Activated CD8-positive, alpha-beta T cell treated with anti-CD3 and anti-CD28 coated beads for 36 hours (primary cell): Measurements from ENCODE around the gene NIN. TPM values are rescaled to one million over a fixed set of nuclear protein-coding genes. Genes with fewer than 3 reads are reported as not detected.
A peak's percentile ranks its signal among the peaks of the same experiment; 100 is the strongest.
"Not testable (repeated sequence)": the region's sequence is repeated elsewhere in the genome, so short reads cannot be mapped to it uniquely, and the experiment has no call there.

ENCODE experiments used
- ATAC-seq: fragments of 200-7000 bp; cut with Tn5 transposase; one replicate; pipeline ENCODE4 v1.10.0; 2021; ENCODE audit warnings: mild to moderate bottlenecking, moderate library complexity
- CTCF ChIA-PET: fragments of 350-600 bp; sonication (Branson Sonifier 250); formaldehyde crosslinking; loops from one replicate; lab custom pipeline; 2021; ENCODE audit warnings: antibody characterized with exemption; lab: Charles Lee
- POLR2A ChIA-PET: fragments of 350-600 bp; sonication (Branson Sonifier 250); formaldehyde crosslinking; loops from one replicate; lab custom pipeline; 2021; ENCODE audit warnings: antibody characterized with exemption; lab: Charles Lee
- DNase-seq: peaks from one replicate; pipeline ENCODE4 v3.0.0-alpha.2; 2020
- H3K27ac Mint-ChIP-seq: one replicate; pipeline ENCODE4 v1.8.0; 2021; ENCODE audit warnings: mild to moderate bottlenecking, mixed read lengths
- H3K27me3 Mint-ChIP-seq: one replicate; pipeline ENCODE4 v1.8.0; 2021; ENCODE audit warnings: mixed read lengths
- H3K36me3 Mint-ChIP-seq: one replicate; pipeline ENCODE4 v1.8.0; 2021; ENCODE audit warnings: low read depth, mixed read lengths
- H3K4me1 Mint-ChIP-seq: one replicate; pipeline ENCODE4 v1.8.0; 2021; ENCODE audit warnings: low read depth, mixed read lengths
- H3K4me3 Mint-ChIP-seq: one replicate; pipeline ENCODE4 v1.8.0; 2021; ENCODE audit warnings: mild to moderate bottlenecking, moderate library complexity, mixed read lengths
- H3K9me3 Mint-ChIP-seq: one replicate; pipeline ENCODE4 v1.8.0; 2021; ENCODE audit warnings: mixed read lengths
- intact Hi-C: fragments of 100-400 bp; cut with micrococcal nuclease; formaldehyde crosslinking; loops from one replicate; pipeline ENCODE4 v1.10.0; 2022
- total RNA-seq, 2 experiments: library from RNA; stranded (reverse); gene quantifications; one replicate each; pipeline ENCODE4 v1.2.3, GENCODE V29; 2021
- TF ChIP-seq, protein P1 (sequence below): fragments of 200-600 bp; IDR thresholded peaks from one replicate; pipeline ENCODE4 v1.8.0; 2022; ENCODE audit warnings: antibody characterized with exemption, mild to moderate bottlenecking

NIN gene
- total RNA-seq, 2 experiments from 2014 or later: 71.9 to 72.8 TPM

DNA sequence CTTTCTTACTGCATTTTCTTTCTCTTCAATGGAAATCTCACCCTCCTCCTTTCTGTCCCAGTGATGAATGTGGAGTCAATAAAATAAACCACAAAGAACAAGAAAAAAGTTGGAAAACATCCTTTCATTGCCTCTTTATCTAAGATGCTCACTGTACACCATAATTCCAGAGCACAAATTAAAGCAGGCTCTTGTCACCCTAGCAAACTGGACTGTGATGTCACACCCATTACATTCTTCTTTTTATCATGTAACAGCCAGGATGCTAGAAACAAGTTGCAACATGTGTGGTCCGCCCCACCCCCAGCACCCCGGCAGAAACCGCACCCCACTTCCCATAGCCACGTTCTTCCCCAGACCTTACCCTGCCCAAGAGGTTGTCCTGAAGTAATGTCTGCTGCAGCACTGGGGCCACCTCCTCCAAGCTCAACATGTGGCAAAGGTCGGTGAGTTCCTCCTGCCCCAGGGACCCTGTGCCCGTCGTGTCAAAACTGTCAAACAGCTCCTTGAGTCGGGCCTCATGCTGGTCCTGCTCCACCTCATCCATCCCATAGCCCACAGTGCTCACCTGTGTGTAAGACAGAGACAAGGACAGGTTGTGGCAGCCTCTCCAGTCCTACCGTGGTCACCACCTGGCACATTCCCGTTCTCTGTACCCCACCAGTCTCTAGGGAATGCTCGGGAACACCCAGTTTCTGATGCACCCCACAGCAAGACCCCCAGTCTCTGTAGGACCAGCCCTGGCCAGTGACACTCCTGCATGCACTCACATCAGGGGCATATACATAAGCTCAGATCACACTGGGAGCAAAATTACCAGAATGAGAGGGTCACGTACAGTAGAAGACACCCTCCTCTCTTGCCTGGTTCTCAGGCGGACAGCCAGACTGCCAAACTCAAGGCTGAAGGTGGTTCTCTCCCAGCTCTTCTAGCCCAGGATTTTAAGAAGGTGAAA, 9.2 kb downstream of the NIN start:
- Mint-ChIP-seq H3K36me3 (peaks cover 39% of the 10 kb centered on the region), H3K27ac (peak overlapping the region; percentile 90), H3K27me3 (no peaks in the 10 kb centered on the region), H3K4me3 (peak overlapping the region; percentile 71), H3K9me3 (peaks cover 4% of the 10 kb centered on the region), H3K4me1 (peaks cover 85% of the 10 kb centered on the region)
- ATAC-seq: peak; percentile 41
- ChIA-PET POLR2A (interaction anchor here (0.6 to 5.9 kb wide), 9 partner anchors 9 to 98 kb away, joined by 3 to 39 read pairs (median 5); partner anchors contain the start of gene NIN), CTCF (interaction anchor here (0.5 to 5.5 kb wide), 10 partner anchors 13 to 201 kb away, joined by 3 to 44 read pairs (median 4); no protein-coding TSS in a partner anchor)
- intact Hi-C loops: no loop called here
- peak; percentile 75 for DNase-seq
- TF ChIP-seq, protein P1, sequence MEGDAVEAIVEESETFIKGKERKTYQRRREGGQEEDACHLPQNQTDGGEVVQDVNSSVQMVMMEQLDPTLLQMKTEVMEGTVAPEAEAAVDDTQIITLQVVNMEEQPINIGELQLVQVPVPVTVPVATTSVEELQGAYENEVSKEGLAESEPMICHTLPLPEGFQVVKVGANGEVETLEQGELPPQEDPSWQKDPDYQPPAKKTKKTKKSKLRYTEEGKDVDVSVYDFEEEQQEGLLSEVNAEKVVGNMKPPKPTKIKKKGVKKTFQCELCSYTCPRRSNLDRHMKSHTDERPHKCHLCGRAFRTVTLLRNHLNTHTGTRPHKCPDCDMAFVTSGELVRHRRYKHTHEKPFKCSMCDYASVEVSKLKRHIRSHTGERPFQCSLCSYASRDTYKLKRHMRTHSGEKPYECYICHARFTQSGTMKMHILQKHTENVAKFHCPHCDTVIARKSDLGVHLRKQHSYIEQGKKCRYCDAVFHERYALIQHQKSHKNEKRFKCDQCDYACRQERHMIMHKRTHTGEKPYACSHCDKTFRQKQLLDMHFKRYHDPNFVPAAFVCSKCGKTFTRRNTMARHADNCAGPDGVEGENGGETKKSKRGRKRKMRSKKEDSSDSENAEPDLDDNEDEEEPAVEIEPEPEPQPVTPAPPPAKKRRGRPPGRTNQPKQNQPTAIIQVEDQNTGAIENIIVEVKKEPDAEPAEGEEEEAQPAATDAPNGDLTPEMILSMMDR: no peak

GRCh38 chr14:50820786-50821509, 10.0 kb downstream of the NIN start:
- ChIA-PET CTCF (interaction anchor here (0.7 to 5.5 kb wide), 5 partner anchors 12 to 58 kb away, joined by 4 to 44 read pairs (median 13); no protein-coding TSS in a partner anchor), POLR2A (interaction anchor here (0.7 to 5.9 kb wide), 9 partner anchors 10 to 356 kb away, joined by 3 to 39 read pairs (median 5); partner anchors contain the start of gene NIN)
- peak overlapping the region; percentile 71 for H3K4me3 Mint-ChIP-seq
- no peak for ATAC-seq
- no peak for DNase-seq
- H3K27ac Mint-ChIP-seq: peak overlapping the region; percentile 90
- peaks cover 44% of the 10 kb centered on the region for H3K36me3 Mint-ChIP-seq
- TF ChIP-seq, protein P1: no peak
- intact Hi-C loops: no loop called here
- H3K9me3 Mint-ChIP-seq: peaks cover 5% of the 10 kb centered on the region
- H3K27me3 Mint-ChIP-seq: no peaks in the 10 kb centered on the region
- peaks cover 85% of the 10 kb centered on the region for H3K4me1 Mint-ChIP-seq

DNA sequence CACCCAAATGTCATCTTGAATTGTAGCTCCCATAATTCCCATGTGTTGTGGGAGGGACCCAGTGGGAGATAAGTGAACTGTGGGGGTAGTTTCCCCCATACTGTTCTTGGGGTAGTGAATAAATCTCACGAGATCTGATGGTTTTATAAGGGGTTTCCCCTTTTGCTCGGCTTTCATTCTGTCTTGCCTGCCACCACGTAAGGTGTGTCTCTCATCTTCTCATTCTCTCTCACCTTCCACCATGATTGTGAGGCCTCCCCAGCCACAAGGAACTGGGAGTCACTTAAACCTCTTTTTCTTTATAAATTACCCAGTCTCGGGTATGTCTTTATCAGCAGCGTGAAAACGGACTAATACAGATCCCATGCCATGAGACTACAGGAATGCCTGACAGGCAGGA, 11.7 kb downstream of the NIN start:
- H3K4me3 Mint-ChIP-seq, intact Hi-C loops, H3K27me3 Mint-ChIP-seq: not testable (repeated sequence)
- Mint-ChIP-seq H3K4me1 (peaks cover 84% of the 10 kb centered on the region), H3K9me3 (peaks cover 15% of the 10 kb centered on the region), H3K27ac (peak overlapping the region; percentile 86), H3K36me3 (peaks cover 59% of the 10 kb centered on the region)
- ATAC-seq (peak; percentile 17), DNase-seq (peak; percentile 60)
- ChIA-PET POLR2A (interaction anchor here (1.1 to 5.9 kb wide), 3 partner anchors 12 to 32 kb away, joined by 3 to 39 read pairs (median 7); partner anchors contain the start of gene NIN), CTCF (interaction anchor here (1.3 to 1.4 kb wide), 2 partner anchors 8 to 41 kb away, joined by 4 read pairs; no protein-coding TSS in a partner anchor)

- Mint-ChIP-seq H3K36me3 (peaks cover 60% of the 10 kb centered on the region), H3K9me3 (peaks cover 18% of the 10 kb centered on the region), H3K27ac (peak overlapping the region; percentile 42), H3K4me1 (peaks cover 77% of the 10 kb centered on the region), H3K4me3 (no peak overlapping the region), H3K27me3 (no peaks in the 10 kb centered on the region)
- POLR2A ChIA-PET: interaction anchor here (1.6 kb wide), 1 partner anchor 13 kb away, joined by 6 read pairs; no protein-coding TSS in a partner anchor
- DNase-seq (no peak), ATAC-seq (no peak)
- TF ChIP-seq, protein P1: no peak
- intact Hi-C loops: no loop called here
- CTCF ChIA-PET: interaction anchor here (2.1 to 2.2 kb wide), 2 partner anchors 13 to 44 kb away, joined by 7 to 11 read pairs; no protein-coding TSS in a partner anchor
These were observed 14.4 kb downstream of the NIN start for GRCh38 chr14:50816395-50817047.

GRCh38 chr14:50815526-50815925, 15.4 kb downstream of the NIN start:
- DNase-seq, ATAC-seq, H3K4me3 Mint-ChIP-seq, H3K27me3 Mint-ChIP-seq, intact Hi-C loops: not testable (repeated sequence)
- Mint-ChIP-seq H3K27ac (peak overlapping the region; percentile 94), H3K9me3 (peaks cover 18% of the 10 kb centered on the region), H3K4me1 (peaks cover 68% of the 10 kb centered on the region), H3K36me3 (peaks cover 54% of the 10 kb centered on the region)
- POLR2A ChIA-PET: interaction anchor here (0.8 to 1.6 kb wide), 2 partner anchors 14 to 23 kb away, joined by 3 to 6 read pairs; no protein-coding TSS in a partner anchor
- CTCF ChIA-PET: interaction anchor here (2.1 to 2.2 kb wide), 2 partner anchors 14 to 45 kb away, joined by 7 to 11 read pairs; no protein-coding TSS in a partner anchor

DNA sequence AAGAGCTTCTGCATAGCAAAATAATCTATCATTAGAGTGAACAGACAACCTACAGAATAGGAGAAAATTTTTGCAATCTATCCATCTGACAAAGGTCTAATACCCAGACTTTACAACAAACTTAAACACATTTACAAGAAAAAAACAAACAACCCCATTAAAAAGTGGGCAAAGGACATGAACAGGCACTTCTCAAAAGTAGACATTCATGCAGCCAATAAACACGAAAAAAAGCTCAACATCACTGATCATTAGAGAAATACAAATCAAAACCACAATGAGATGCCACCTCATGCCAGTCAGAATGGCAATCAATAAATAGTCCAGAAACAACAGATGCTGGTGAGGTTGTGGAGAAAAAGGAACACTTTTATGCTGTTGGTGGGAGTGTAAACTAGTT, 15.9 kb downstream of the NIN start:
- DNase-seq, intact Hi-C loops, ATAC-seq, H3K27me3 Mint-ChIP-seq, H3K4me3 Mint-ChIP-seq: not testable (repeated sequence)
- ChIA-PET POLR2A (interaction anchor here (0.9 to 1.0 kb wide), 2 partner anchors 10 to 146 kb away, joined by 3 to 4 read pairs; no protein-coding TSS in a partner anchor), CTCF (interaction anchor here (1.3 to 2.2 kb wide), 3 partner anchors 30 to 45 kb away, joined by 4 to 11 read pairs (median 4); no protein-coding TSS in a partner anchor)
- H3K36me3 Mint-ChIP-seq: peaks cover 49% of the 10 kb centered on the region
- H3K27ac Mint-ChIP-seq: peak overlapping the region; percentile 94
- peaks cover 64% of the 10 kb centered on the region for H3K4me1 Mint-ChIP-seq
- H3K9me3 Mint-ChIP-seq: peaks cover 18% of the 10 kb centered on the region
